GM19240 (cell line): Measurements from ENCODE around the gene TMEM63A.
"Not testable (repeated sequence)": the region's sequence is repeated elsewhere in the genome, so short reads cannot be mapped to it uniquely, and the experiment has no call there.

Experiments
- DNase-seq: peaks from one replicate; pipeline ENCODE4 v3.0.0; 2011; ENCODE audit warnings: low spot score; ENCODE audit not compliant: insufficient read length

Gene TMEM63A

DNA sequence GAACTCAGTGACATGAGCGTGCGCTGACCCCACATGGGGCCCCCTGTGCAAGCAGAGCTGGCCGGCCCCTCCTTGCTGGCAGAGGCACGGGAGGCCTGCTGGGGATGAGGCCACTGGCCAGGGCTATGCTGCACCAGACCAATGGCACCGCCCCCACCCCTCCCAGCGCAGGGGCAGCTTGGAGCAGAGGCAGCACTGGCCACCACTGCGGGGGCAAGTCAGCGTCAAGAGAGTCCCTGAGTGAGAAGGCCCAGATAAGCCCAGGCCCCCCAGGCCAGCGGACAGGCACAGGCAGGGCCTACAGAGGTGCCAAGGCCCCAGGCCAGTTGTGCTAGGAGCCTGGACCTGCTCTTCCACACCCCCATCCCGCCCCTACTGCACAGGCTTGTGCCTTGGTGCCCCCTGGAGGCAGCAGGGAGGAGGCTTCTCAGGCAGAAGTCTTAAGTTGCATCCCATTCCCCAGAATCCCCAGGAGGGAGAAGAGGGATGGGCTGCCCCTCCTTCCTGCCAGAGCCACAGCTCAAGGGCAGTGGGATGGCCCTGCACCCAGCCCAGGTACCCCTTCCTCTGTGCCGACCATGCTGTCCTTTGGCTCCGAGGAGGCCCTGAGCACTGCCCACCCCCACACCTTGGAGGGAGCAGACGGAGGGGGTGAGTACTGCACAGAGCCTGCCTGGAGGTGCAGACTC is 36.5 kb downstream of the TMEM63A start:
- no peak for DNase-seq

DNA sequence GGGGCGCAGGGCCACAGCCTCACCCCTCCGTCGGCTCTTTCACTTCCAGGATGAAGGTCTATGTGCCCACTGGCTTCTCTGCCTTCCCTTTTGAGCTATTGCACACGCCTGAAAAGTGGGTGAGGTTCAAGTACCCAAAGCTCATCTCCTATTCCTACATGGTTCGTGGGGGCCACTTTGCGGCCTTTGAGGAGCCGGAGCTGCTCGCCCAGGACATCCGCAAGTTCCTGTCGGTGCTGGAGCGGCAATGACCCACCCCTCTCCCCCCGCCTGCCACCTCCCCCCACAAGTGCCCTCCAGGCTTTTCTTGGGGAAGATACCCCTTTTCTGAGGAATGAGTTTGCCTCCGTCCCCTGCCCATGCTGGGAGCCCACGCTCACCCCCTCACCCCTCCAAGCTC is 37.1 kb downstream of the TMEM63A start:
- DNase-seq: no peak

DNA sequence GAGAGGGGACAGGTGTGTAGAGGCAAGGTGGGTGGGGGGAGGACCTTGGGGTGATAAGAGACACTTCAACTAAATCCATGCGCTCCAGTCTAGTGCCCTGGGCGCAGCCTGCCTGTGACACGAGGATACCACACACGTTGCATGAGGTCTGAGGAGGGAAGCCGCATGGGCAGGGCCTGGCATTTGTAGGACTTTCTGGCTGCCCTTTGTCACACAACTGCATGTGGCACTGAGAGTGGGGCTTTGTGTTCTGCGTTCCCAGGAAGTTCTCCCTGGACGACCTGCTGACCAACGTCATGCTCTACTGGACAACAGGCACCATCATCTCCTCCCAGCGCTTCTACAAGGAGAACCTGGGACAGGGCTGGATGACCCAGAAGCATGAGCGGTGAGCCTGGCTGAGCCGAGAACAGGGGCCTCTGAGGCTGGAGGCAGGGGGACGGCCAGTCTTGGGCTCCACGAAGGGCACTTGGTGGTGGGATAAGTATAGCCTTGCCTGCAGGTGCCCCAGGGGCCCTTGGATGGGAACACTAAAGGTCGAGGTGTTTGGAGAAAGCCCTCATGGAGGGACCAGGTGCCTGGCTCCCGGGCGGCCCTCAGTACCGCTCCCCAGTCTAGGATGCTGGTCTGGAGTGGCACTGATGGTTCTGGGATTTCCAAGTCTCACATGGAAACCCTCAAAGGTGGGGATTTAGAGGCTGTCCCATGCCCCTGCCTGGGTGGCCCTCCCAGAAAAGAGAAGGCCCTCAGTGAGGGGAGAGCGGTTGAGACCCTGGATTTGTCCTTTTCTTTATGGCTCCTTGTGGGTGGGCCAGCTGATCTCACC is 37.7 kb downstream of the TMEM63A start:
- no peak for DNase-seq

DNA sequence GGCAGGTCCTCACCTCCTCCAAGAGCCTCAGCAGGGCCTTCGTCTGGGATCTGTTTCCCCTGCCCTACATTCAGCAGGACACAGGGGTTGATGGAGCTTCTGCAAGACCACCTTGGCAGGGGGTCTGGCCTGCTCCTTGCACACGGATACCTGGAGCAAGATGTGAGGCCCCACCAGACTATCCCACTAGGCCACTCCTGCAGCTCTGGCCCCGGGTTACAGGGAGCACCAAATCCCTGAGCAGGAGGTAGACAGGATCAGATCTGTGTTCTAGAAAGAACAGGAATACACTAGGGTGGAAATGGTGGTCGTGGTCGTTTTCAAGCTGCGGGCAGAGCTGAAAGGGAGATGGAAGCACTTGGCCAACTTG is 38.8 kb downstream of the TMEM63A start:
- no peak for DNase-seq

DNA sequence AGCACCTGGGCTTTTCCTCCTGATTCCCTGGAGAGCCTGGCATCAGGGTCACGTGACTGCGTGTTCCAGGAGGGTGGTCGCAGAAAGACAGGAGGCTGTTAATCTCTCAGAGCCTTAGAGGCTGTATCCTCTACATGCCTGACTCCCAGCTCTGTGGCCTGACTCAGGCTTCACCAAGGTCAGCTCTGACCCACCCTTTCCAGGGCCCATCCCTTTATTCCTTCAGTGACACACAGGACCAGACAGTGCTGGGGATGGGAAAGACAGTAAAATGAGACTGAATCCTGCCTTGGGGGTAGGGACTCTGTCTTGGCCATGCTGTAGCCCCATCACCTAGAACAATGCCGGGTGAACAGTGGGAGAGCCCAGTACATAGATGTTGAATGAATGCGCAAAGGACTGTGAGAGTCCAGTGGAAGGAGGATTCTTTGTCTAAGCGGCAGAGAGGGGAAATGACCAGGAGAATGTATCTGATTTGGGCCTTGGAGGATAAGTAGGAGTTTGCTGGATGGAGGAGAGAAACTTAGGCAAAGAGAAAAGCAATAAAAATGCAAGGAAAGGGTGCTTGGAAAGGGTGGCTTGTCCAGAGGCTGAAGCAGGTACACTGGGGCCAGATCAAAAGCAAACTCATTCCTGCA is 39.3 kb downstream of the TMEM63A start:
- no peak for DNase-seq

DNA sequence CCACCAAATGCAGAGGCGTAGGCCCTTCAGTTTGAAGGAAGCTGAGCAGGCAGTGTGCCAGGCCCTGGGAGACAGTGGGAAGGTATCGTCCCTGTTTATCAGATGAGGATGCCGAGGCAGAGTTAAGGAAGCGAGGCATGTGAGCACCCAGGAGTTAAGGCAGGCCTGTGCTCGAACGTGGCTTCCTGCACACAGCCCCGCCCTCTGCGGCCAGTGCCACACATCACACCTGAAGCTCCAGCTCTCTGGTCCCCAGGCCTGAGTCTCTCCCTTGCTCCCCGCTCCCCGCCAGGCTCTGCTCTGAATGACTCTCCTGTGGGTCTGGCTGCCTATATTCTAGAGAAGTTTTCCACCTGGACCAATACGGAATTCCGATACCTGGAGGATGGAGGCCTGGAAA is 40.1 kb downstream of the TMEM63A start:
- no peak for DNase-seq

DNA sequence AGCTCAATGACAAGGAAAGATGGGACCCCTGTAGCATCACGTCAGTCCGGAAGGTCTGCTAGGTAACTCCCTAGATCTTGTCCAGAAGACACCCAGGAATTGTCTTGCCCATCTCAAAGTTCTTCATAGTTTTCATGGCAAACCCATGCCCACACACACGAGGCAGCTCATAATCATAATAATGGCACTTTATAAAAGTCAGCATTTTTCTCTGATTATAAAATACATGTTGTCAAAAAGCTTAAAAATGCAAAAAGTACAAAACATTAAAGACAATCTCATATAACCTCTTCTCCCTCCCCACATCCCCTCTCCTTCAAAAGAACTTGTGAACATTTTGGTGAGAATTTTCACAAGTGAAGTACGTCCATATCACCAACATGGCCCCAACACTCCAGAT is 41.5 kb downstream of the TMEM63A start:
- no peak for DNase-seq

DNA sequence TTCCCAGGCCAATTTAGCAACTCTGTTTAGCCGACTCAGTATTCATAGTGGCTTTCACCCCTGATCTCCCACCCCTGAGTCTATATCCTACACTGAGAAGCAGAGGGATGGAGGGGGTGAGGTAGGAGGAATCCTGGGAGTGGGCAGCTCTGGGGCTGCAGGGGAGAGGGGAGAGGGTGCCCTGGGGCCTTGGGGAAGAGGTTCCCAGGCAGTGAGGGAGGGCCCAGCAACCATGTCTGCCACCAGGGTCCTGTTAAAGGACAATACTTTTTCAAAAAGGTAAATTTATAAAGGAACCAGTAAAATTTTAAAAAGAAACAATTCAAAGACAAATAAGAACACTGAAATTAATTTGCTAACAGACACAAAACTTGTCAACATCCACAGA is 42.0 kb downstream of the TMEM63A start:
- no peak for DNase-seq

DNA sequence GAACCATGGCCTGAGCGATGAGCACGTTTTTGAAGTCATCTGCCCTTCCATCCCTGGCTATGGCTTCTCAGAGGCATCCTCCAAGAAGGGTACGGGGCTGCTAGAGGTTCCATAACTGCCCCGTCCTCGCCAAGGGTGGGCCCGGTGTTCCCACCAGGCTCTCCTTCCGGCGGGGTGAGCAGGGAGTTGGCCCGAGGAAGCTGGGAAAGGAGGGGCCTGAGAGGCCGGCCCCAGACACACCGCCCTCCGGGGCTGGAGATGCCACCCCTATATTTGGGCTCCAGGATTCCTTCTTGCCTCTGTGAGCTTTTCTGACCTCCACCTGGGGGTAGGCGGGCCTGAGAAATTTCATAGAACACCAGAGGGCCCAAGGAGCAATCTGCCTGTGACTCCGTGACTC is 43.4 kb downstream of the TMEM63A start:
- DNase-seq: no peak

DNA sequence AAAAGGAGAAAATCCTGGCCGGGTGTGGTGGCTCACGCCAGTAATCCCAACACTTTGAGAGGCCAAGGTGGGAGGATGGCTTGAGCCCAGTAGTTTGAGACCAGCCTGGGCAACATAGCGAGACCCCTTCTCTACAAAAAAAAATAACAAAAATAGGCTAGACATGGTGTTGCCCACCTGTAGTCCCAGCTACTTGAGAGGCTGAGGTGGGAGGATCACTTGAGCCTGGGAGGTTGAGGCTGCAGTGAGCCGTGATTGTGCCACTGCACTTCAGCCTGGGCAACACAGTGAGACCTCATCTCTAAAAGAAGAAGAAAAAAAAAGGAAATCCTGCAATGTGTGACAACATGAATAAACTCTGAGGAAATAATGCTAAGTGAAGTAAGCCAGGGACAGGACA is 45.9 kb downstream of the TMEM63A start:
- not testable (repeated sequence) for DNase-seq

DNA sequence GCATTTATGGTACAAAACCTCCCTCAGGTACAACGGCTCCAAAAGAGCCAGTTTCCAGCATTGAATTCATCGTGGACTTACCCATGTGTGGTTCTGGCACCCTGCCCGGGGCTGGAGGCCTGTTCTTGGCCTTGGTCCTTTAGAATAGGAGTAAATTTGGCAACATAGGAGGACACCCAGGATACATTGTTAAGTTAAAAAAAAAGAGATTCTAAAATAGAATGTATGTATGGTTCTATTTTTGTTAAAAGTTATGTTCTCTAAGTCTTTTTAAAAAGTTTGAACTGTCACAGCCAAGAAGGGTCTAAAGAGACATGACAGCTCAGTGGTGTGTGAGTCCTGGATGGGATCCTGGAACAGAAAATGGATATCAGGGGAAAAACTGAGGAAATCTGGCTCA is 46.3 kb downstream of the TMEM63A start:
- DNase-seq: no peak

DNA sequence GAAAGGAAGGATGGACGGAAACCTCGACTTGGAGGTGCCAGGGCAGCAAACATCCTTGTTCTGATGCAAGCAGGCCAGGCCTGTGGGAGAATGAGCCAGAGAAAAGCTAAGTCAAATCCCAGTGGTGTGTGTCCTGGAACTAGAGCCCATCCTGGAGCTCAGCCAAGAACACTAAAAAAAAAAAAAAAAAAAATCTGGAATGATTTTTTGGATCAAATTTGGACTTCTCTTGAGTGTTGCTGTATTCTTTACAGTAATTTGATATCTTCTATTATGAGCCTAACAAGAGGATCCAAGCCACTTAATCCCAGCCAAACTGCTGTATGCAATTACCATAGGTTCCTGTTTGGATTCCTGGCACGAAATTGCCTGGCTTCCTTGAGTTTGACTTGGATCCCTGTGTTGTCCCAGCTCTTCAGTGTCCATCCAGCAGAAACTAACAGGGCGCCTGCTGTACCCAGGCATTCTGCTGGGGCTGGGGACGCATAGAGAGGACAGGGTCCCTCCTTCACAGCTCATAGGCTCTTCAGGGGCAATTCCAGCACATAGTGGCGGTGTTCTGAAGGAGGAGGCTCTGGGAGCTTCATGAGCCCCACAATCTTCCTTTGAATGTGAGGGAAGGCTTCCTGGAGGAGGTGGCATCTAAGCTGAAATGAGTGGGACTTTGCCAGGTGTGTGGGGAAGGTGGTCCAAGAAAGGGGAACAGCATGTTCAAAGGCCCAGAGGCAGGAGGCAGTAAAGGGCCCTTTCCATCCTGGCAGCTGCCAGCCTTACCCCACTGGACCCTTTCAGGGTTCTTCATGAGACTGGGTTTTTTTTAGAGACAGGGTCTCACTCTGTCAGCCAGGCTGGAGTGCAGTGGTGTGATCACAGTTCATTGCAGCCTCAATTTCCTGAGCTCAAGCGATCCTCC is 47.5 kb downstream of the TMEM63A start:
- no peak for DNase-seq

DNA sequence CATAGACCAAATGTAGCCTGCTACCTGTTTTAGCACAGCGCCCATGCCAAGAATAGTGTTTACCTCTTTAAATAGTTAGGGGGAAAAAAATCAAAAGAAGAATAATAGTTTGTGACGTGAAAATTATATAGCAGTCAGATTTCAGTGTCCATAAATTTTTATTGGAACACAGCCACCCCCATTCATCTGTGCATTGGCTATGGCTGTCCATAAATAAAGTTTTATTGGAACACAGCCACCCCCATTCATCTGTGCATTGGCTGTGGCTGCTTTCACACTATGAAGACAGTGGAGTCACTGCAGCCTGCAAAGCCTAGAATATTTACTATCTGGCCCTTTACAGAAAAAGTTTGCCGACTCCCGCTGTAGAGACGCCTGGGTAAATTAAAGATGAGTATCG is 51.3 kb downstream of the TMEM63A start:
- no peak for DNase-seq

DNA sequence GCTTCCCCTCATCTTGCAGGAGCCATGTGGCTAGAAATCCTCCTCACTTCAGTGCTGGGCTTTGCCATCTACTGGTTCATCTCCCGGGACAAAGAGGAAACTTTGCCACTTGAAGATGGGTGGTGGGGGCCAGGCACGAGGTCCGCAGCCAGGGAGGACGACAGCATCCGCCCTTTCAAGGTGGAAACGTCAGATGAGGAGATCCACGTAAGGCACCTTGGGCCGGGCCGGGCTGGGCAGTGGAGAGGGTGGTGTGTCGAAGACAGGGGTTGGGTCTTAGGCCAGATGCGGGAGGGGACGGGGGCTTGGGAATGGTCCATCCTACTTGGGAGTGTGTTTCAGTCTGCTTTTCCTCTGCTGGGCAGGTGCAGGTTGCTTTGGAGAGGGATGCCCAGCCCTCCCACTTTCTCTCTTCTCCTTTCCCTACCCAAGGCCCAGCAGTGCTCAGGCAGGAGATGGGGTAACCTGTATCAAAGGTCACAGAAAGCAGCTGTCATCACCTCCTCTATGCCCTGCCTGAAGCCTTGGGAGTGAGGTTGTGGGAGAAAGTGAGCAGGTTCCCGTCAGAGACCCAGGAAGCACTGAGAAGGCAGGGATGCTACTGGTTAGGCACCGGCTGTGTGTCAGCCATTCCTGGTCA is 53.4 kb downstream of the TMEM63A start:
- DNase-seq: no peak

DNA sequence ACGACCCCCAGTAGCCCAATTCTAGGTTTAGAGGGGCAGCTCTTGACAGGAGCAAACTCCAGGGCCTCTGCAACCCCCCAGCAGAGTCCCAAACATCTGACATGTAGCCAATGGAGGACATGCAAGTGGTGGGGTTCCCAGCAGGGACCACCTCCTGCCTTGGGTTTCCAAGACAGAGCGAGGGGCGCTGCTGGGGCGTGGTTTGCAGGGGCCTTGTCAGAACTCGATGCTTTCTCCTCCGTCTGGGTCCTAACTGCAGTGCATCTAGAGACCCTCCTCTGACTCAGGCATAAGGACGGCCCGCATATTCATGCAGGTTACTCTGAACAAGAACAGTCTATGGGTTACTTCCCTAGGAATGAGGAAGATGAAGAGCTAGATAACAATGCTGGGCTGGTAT is 55.1 kb downstream of the TMEM63A start:
- no peak for DNase-seq

DNA sequence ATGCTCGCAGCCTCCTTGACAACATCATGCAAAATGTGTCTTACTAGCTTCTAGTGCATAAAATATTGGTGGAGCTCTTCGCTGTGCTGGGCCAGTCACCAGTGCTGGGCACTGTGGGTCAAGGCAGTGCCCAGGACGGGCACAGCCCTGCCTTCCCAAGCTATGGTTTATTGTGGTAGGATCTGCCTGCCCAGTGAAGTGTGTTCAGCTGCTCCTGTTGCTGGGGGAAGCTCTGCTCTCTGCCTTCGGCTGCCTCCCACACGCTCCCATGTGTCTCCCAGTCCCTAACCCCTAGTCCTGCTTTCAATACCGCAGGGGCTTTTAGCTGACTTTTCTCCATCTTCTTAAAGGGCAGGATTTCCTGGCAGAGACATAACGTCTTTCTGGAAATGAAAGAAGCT is 56.6 kb downstream of the TMEM63A start:
- no peak for DNase-seq

DNA sequence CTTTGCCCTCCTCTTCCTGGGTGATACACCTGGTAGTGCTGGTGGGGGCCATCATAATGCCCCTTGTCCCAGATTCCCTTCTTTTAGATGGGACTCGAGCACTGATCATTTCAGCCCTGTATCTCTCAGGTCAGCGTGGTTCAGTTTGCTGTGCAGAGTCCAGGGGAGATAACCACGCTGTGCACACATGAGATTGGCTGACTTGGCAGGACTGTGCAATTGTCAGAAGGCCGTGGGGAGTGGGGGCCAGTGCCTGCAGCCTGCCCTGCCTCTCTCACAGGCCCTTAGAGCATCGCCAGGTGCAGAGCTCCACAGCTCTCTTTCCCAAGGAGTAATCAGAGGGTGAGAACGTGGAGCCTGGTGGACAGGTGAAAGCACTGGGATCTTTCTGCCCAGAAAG is 57.1 kb downstream of the TMEM63A start:
- no peak for DNase-seq

DNA sequence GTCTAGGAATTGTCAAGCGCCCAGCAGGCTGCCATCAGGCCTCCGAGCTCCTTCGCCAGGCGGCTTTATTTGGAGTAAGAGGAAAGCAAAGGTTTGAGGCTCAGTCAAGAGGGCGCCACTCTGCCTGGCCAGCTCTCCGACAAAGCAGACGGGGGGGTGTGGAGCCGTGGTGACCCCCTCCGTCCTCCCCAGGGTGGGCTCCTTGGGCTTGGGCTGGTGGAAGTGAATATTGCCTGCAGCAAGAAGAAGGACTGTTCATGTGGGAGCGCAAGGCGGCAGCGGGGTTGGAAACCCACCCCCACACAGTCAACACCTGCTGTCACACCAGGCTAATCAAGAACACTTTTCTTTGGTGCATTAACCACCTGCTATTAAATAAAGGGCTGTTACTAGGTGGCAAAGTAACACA is 57.6 kb downstream of the TMEM63A start:
- no peak for DNase-seq

DNA sequence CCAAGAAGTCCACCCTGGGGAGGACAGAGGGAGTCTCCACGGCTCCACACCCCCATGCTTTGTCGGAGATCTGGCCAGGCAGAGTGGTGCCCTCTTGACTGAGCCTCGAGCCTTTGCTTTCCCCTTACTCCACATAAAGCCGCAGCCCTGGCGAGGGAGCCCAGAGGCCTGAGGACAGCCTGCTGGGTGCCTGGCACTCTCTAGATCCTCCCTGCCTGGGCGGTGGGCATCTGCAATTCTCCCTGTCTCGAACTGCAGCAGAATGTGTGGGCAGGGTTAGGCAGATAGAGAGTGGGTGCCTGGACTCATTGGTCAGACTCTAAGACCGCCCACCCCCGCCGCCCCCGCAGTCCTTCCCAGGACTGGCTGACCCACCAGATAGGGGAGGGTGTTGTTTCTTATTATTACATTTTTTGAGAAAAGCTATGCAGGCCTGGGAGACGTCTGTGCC is 58.3 kb downstream of the TMEM63A start:
- no peak for DNase-seq

DNA sequence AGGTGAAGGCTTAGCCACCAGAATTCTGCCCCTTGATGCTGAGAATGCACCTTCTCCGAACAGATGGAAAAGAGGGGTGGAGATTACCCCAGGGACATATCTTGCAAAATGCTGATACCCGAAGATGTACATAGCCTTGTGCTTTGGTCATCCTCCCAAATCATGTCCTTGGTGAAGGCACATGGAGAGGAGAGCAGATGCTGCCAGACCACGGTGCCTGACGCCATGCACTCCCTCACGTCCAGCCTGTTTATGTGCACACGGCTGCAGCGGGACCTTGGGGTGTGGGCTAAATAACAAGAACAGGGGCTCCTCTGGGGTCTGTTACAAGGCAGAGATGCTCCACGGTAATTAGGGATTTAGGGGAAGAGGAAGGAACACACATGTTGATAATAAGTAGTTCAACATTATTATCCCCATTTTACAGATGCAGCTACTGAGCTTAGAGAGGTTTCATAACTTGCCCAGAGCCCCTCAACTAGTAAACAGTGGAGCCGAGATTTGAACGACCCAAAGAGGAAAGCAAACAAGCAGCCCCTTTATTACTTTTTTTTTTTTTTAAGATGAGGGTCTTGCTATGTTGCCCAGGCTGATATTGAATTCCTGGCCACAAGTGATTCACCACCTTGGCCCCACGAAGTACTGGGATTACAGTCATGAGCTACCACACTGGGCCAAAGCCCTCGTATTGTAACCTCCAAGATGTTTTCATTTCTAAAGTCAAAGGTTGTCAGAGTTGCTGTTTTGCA is 59.4 kb downstream of the TMEM63A start:
- no peak for DNase-seq
